Uterus (tissue), 4 donors: ENCODE data around the gene PIP4K2A. TPM values are rescaled to one million over a fixed set of nuclear protein-coding genes. Genes with fewer than 3 reads are reported as not detected.

Experiments used
- DNase-seq, 2 donors: peaks; one replicate each; pipeline ENCODE4 v3.0.0-alpha.2; 2019 to 2020
- H3K27ac ChIP-seq, 2 donors: fragments of 200-600 bp; sonication (generic); 1 replicate in 1 of 2; 2 replicates in 1 of 2; pipeline ENCODE4 v1.5.1; 2016 to 2018
- H3K27me3 ChIP-seq, 2 donors: fragments of 200-600 bp; sonication (generic); one replicate each; pipeline ENCODE4 v1.5.1; 2018 to 2019; ENCODE audit warnings: control low read depth in 1 of 2
- H3K36me3 ChIP-seq, 2 donors: fragments of 200-600 bp; sonication (generic); one replicate each; pipeline ENCODE4 v1.5.1; 2019; ENCODE audit warnings: control low read depth in 1 of 2
- H3K4me1 ChIP-seq, 2 donors: fragments of 200-600 bp; sonication (generic); one replicate each; pipeline ENCODE4 v1.5.1; 2018 to 2019; ENCODE audit warnings: control low read depth in 1 of 2
- H3K4me3 ChIP-seq, 2 donors: fragments of 200-600 bp; sonication (generic); 1 replicate in 1 of 2; 2 replicates in 1 of 2; pipeline ENCODE4 v1.5.1; 2018 to 2019; ENCODE audit warnings: mild to moderate bottlenecking in 1 of 2
- H3K9me3 ChIP-seq, 2 donors: fragments of 200-600 bp; sonication (generic); one replicate each; pipeline ENCODE4 v1.5.1; 2019; ENCODE audit warnings: control low read depth in 1 of 2
- POLR2A ChIP-seq, 2 donors: fragments of 450-650 bp; IDR thresholded peaks; one replicate each; pipeline ENCODE4 v1.6.1; 2016; ENCODE audit warnings: antibody characterized with exemption in 2 of 2, mild to moderate bottlenecking in 1 of 2, moderate library complexity in 1 of 2
- intact Hi-C: fragments of 100-400 bp; cut with DNase I; formaldehyde crosslinking; loops from one replicate; pipeline ENCODE4 v1.15.1; 2023; ENCODE audit warnings: low total_unique reads
- total RNA-seq, 4 donors: library from RNA; depleted of rRNA in 3 of 4; stranded (reverse); fragments of >200 nt in 3 of 4; gene quantifications; one replicate each; pipeline versions ENCODE4 v1.1.0 to v1.2.4, GENCODE V29; 2014 to 2023
- TF ChIP-seq, protein P1 (sequence below), 4 experiments: fragments of 200-600 bp in 2 of 4; fragments of 450-650 bp in 2 of 4; sonication (generic) in 2 of 4; IDR thresholded peaks; one replicate each; pipeline ENCODE4 v1.5.1; 2016 to 2019; ENCODE audit warnings: antibody characterized with exemption in 4 of 4, mild to moderate bottlenecking in 2 of 4, moderate library complexity in 1 of 4
- donor health status: DM: yes; HTN: yes; CAD: no.

PIP4K2A gene
- total RNA-seq, 4 donors from 2014 or later = 17.4 to 42.4 (median 22.0) TPM

- intact Hi-C loops = no loop called here
- H3K4me3 ChIP-seq = no peak overlapping the region
- H3K27ac ChIP-seq = no peak overlapping the region
- H3K9me3 ChIP-seq = no peaks in the 10 kb centered on the region
- no peaks in the 10 kb centered on the region for H3K36me3 ChIP-seq
- H3K27me3 ChIP-seq = no peaks in the 10 kb centered on the region
- peaks cover 5 to 7% of the 10 kb centered on the region in 2 donors for H3K4me1 ChIP-seq
- no peak for TF ChIP-seq POLR2A (IDR thresholded peaks at IDR 0.05)
- TF ChIP-seq, protein P1, sequence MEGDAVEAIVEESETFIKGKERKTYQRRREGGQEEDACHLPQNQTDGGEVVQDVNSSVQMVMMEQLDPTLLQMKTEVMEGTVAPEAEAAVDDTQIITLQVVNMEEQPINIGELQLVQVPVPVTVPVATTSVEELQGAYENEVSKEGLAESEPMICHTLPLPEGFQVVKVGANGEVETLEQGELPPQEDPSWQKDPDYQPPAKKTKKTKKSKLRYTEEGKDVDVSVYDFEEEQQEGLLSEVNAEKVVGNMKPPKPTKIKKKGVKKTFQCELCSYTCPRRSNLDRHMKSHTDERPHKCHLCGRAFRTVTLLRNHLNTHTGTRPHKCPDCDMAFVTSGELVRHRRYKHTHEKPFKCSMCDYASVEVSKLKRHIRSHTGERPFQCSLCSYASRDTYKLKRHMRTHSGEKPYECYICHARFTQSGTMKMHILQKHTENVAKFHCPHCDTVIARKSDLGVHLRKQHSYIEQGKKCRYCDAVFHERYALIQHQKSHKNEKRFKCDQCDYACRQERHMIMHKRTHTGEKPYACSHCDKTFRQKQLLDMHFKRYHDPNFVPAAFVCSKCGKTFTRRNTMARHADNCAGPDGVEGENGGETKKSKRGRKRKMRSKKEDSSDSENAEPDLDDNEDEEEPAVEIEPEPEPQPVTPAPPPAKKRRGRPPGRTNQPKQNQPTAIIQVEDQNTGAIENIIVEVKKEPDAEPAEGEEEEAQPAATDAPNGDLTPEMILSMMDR (IDR thresholded peaks at IDR 0.05) = no peak
- DNase-seq = no peak
These were observed 64.4 kb downstream of the PIP4K2A start for GRCh38 chr10:22649994-22650393.

DNA sequence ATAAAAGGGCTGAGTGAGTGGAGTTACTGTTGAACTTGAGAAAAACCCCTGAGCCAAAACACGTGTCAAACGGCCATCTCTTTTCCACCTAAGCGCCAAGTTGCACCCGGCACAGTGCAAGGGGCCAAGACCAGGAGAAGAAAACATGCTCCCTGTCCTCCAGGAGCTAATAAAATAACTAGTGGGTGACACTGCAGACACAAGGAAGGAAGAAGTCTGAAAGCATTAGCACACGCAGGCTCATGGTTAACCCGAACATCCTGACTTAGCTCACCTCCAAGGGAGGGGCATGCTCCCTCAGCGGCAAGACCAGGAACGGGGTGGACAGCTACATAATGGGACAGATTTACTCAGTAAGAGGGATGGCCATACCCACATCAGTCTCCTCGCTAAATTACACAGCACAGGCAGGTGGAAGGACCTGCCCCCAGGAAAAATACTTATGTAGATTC, 65.0 kb downstream of the PIP4K2A start:
- DNase-seq = no peak
- peaks cover 5 to 7% of the 10 kb centered on the region in 2 donors for H3K4me1 ChIP-seq
- H3K27ac ChIP-seq = no peak overlapping the region
- intact Hi-C loops = no loop called here
- no peaks in the 10 kb centered on the region for H3K27me3 ChIP-seq
- no peak overlapping the region for H3K4me3 ChIP-seq
- no peaks in the 10 kb centered on the region for H3K36me3 ChIP-seq
- H3K9me3 ChIP-seq = no peaks in the 10 kb centered on the region
- TF ChIP-seq POLR2A (IDR thresholded peaks at IDR 0.05) = no peak
- TF ChIP-seq, protein P1 (IDR thresholded peaks at IDR 0.05) = no peak

GRCh38 chr10:22648547-22648961, 65.8 kb downstream of the PIP4K2A start:
- Histone ChIP-seq H3K4me3 (no peak overlapping the region), H3K27me3 (no peaks in the 10 kb centered on the region), H3K27ac (peak overlapping the region in 1 of 2 donors; percentile 6), H3K4me1 (peaks cover 5 to 7% of the 10 kb centered on the region in 2 donors), H3K9me3 (no peaks in the 10 kb centered on the region), H3K36me3 (no peaks in the 10 kb centered on the region)
- no peak for DNase-seq
- intact Hi-C loops = no loop called here
- TF ChIP-seq, protein P1 (IDR thresholded peaks at IDR 0.05) = no peak
- no peak for TF ChIP-seq POLR2A (IDR thresholded peaks at IDR 0.05)

DNA sequence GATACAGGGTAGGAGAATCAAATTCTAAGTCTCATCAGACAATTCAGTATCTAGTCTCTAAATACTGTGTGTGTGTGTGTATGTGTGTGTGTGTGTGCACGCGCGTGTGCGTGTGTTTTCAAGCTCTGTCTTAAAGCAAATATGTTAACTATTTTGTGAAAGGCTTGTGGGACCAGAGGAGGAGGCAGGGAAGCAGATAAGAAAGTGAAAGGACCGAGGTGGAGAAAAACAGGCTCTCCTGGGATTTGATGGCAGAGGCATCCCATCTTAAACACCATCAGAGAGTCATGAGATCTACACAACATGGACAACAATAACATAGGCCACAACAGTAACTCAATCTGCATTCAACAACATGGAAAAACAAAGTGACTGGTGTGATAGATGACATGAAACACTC, 67.1 kb downstream of the PIP4K2A start:
- TF ChIP-seq, protein P1 (IDR thresholded peaks at IDR 0.05) = no peak
- no peak for TF ChIP-seq POLR2A (IDR thresholded peaks at IDR 0.05)
- Histone ChIP-seq H3K27me3 (no peaks in the 10 kb centered on the region), H3K4me3 (no peak overlapping the region), H3K9me3 (no peaks in the 10 kb centered on the region), H3K4me1 (peaks cover 5 to 7% of the 10 kb centered on the region in 2 donors), H3K36me3 (no peaks in the 10 kb centered on the region), H3K27ac (peak overlapping the region; percentile 6 to 13)
- no peak for DNase-seq
- intact Hi-C loops = no loop called here

DNA sequence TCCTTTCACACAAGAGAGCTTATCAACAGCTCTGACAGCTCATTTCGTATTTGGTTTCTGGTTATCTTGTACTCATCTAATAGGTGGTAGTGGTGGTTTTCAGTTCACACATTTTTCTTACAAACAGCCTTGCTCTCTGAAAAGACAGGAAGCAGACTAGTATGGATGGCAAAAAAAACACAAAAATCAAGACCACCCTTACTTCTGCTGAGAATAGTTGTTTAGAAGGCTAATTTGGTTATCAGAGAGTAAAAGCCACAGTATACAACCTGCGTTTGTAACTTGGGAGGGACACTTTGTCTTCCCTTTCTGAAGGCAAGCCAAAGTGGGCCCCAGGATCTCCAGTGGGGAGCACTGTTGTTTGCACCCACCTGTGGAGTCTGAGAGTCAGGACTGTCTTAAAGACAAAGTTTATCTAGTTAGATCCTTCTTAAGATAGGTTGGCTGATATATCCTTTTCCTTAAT, 68.0 kb downstream of the PIP4K2A start:
- Histone ChIP-seq H3K9me3 (no peaks in the 10 kb centered on the region), H3K4me3 (no peak overlapping the region), H3K36me3 (no peaks in the 10 kb centered on the region), H3K4me1 (peaks cover 0 to 7% of the 10 kb centered on the region in 2 donors), H3K27ac (no peak overlapping the region), H3K27me3 (no peaks in the 10 kb centered on the region)
- no peak for TF ChIP-seq POLR2A (IDR thresholded peaks at IDR 0.05)
- TF ChIP-seq, protein P1 (IDR thresholded peaks at IDR 0.05) = no peak
- intact Hi-C loops = no loop called here
- DNase-seq = no peak
